GM19397 (cell line): ENCODE data around the gene GABRG3.

Experiments
- ATAC-seq: cut with Tn5 transposase; IDR thresholded peaks from one replicate; pipeline ENCODE4 v1.9.1; 2021; ENCODE audit warnings: mild to moderate bottlenecking, moderate library complexity; ENCODE audit not compliant: unreplicated experiment

The GABRG3 gene

DNA sequence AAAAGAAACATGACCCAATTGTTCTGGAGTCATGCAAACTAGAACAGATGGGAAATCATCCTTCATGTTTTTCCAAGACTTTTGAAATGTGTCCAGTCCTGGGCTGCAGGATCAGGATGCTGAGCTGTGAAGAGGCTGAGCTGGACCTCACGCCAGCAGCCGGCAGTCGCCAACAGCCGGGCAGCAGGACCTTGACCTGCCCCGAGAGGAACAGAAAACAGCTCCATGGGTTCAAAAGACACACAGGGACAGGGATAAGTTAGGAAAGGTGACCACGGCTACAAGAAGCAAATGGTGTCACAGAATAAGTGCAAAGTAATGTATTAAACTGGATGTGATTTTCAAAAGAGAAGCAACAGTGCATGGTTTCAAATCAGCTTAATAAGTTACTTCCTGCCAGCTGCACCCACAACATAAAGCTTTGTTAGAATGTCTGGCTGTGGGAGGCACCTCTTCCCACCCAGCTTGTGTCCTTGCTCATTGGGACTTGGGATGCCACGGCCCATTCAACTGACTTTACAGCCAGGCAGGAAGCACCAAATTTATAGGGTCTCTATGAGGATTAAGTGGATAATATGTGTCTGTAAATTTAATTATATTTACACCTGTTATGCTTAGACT, 266.4 kb downstream of the GABRG3 start:
- ATAC-seq: no peak

DNA sequence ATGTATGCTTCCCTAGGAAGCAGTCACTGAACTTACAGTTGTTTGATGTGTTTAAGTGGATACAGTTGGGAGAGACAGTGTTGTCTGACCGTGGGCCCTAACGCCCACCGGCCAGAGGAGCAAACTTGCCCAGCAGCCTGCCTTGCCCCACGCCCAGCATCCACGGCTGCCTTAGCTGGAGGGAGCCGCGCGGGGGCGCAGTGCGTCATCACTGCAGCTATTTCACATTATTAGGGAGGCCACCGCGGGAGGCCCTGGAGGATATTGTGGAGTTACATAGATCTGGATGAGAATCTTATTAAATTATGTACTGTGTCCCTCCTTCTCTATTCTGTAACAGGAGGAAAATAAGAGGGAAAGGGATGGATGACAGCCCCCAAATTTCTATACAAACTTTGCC, 267.2 kb downstream of the GABRG3 start:
- no peak for ATAC-seq

DNA sequence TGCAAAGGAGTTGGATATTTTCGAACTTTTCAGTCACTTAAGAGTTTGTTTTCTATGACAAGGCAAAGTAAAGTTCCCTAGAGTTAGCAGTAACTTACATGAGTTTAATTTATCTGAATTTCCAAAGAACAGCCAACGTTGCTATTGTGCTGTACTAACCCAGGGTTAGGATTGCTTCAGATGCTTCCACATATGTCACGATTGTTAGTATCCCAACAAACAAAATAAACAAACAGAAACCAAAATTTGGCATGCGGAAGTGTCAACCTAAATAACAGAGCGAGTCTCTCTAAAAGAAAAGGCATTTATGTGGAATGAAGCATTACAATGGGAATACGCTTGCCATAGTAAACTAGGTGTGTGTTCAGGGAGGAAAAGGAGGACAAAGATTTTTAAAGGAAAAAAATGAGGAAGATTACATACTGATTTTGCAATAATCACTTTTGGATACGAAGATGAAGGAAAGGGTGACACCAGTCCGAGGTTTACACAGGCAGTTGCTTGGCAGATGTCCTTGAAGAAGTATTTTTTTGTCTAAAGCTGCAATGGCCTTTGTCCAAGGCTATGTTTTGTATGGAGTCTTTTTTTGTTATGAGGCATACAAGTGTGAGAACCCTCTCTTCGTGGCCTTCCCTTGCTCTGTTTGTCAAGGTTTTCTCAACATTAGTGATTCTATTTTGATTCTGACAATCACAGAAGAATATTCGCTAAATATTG, 267.9 kb downstream of the GABRG3 start:
- no peak for ATAC-seq

DNA sequence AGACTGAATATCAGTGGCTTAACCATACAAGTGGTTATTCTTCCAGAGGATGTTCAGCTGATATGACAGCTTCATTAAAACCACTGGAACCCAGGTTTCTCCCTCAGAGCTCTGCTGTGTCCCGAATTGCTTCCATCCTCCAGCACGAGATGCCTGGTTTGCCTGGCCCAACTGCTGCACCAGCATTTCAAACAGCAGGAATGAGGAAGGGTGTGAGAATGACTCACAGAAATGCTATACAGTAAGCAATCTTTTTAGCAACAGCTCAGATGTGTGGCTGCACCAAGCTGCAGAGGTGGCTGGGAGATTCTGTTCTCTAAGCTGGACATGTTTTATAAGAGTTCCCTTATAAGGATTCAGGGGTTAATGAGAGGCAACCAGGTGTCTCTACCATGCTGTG, 271.0 kb downstream of the GABRG3 start:
- ATAC-seq: no peak

DNA sequence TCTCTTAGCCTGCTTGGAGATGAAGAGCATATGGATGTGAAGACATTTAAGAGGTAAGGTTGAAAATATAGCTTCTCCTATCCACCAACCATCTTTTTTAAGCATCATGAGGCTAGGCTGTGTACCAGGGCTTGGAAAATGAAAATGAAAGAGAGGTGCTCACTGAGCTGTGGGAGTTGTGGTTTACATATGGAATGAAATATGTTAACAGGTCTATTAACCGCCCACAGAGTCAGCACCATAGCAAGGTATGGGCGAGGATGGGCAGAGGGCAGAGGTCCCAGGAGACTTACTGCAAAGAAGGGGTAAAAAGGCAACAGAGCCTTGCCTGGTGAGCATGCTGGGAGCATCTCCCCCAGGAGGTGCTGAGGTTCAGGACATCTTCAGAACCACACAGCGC, 273.1 kb downstream of the GABRG3 start:
- ATAC-seq: peak; percentile 42

DNA sequence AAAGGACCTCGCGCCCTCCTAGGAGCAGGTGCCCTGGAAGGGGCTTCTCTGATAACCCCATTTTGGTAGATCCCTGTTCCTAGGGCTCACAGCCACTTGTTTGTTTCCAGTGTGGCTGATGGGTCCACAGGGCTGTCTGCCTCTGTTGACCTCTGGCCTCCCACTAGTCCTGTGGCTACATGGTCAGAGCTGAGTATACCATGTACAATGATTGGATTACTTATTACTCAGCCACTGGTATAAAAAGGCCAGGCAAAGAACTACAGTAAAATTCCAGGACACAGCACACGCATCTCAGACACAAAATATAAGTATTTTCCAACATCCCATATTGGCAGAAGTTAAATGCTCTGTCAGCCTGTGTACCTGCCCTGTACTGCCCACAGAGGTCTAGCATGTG, 277.3 kb downstream of the GABRG3 start:
- ATAC-seq: no peak

DNA sequence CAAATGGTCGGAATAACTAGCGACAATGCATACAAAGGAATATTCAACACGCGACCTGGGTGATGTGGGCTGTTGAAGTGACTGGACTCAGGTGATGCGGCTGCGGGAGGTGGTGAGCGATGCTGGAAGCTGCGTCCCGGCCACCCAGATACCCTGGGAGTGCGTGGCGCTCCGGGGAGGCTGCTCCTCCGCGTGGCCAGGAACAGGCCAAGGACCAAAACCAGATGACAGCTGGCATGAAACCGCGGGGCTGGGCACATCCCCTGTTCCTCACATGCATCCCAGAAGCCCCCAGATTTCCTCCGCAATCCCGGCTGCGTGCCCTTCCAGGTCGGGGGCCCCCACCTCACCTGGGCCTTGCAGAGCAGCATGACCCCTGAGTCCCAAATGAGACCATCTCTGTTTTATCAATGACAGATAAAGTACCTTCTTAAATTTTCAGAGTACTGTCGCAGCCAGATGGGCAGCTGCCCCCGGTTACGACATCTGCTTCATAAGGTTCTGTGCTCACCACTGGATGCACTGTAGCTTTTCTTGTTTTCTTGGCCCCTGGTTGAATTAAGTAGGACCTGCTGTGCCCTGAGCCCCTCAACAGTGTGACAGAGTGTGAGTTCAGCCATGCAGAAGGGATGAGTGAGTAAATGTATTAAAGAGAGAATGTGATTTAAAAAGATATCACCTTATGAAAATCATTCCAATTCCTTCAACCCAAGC, 278.2 kb downstream of the GABRG3 start:
- ATAC-seq: no peak

DNA sequence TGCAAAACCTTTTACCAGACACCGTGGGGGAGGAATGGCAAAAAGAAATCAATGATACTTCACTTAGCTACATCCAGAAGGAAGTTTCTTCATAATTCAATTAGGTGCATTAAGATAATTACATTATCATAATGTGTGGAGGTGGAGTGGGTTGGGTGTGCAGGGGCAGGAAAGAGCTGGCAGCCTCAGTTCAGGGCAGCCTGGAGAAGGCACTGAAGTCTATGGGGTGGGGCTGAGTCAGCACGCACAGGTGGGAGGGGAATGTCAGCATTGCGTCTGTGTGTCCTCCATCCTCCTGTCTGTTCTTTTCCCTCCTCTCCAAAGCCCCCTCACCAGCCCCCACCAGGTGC, 278.8 kb downstream of the GABRG3 start:
- no peak for ATAC-seq

DNA sequence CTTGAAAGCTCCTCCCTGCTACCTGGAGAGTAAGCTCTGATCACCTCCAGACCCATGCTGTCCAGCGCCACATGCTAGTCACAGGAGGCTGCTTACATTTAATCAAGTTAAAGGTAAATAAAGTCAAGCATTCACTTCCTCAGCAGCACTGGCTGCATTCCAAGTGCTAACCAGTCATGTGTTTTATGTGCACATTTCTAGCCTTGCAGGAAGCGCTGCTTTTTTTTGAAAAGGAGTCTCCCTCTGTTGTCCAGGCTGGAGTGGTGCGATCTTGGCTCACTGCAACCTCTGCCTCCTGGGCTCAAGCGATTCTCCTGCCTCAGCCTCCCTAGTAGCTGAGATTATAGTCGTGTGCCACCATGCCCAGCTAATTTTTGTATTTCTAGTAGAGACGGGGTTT, 279.2 kb downstream of the GABRG3 start:
- ATAC-seq: no peak

DNA sequence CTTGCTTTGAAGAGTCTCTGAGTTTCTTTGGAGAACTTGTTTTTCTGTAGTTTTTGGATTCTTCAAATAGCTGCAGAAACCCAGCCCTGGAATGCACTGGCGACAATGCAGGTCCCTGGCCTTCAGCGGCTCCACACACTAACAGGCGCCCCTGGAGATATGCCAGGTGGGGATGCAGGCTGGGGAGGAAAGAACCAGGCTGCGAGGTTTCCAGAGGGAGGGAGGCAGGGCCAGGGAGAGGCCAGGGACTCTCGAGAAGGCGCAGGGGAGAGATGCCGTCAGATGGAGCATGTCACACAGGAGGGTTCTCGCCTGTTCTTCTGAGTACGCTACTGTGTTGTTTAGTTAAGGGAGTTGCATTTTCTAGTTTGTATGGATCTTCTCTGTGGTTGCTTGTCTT, 283.1 kb downstream of the GABRG3 start:
- ATAC-seq: no peak

DNA sequence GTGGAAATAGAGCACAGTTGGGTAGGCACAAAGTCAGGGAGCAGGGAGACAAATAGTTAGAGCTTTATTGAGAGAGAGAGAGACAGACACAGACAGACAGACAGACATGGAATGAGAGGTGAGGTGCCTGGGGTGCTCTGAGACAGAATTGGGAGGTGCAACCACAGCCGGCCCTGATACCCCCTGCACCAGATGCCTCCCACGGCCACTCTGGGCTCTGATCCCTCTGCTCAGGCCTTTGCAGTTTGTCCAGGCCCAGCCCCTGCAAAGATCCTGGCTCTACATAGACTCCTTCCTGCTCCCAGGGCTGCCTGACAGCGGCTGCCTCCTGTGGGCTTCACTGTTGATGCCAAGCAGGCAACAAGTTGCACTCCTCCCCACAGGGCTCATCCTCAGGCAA, 283.8 kb downstream of the GABRG3 start:
- ATAC-seq: no peak

DNA sequence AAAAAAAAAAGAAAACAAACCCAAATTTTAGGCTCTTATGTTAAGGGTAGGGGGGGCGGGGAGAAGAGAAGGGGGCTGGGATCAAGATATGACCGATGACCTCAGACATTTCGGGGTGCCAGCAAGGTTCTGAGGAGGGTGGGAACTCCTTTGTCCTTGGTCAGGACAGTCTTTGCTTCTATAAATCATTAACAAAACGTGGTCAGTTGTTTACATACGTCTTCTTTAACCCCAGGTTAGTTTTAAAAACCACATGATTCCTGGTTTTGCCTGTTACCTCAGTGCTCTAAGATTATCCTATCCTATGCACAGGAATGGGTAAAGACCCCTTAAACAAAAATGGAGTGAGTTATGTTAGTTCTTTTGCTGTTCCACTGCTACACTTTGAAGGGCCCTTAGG, 285.5 kb downstream of the GABRG3 start:
- ATAC-seq: no peak

DNA sequence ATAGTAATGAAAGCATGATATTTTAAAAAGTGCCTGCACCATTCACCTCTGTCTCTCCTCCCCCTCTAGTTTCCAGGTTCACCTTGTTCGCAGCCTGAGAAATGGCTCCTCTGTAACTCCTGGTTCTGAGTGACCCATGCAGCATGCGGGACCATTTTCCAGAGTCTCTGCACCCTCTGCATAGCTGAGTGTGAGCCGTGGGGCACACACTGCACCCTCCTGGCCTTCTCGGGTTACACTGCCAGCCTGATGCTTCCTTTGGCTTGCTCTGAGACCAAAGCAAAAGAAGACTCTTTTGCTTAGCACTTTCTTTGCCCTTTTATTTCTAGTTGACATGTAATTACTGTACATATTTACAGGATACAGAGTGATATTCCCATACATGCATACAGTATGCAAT, 287.3 kb downstream of the GABRG3 start:
- ATAC-seq: no peak

DNA sequence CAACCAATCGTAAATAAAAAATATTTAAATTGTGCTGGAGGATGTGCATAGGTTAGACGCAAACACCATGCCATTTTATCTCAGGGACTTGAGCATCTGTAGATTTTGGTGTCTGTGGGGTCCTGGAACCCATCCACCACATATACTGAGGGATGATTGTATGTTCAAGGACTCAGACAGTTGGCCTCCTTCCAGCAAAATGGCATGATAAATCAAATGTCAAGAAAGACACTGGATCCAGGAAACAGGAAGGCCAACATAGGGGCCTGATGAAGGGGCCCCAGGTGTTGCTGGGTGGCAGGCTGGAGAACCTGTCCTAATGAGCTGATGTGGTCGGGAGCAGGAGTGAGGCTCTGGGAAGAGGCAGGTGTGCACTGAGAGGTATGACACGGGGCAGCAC, 289.5 kb downstream of the GABRG3 start:
- ATAC-seq: no peak

DNA sequence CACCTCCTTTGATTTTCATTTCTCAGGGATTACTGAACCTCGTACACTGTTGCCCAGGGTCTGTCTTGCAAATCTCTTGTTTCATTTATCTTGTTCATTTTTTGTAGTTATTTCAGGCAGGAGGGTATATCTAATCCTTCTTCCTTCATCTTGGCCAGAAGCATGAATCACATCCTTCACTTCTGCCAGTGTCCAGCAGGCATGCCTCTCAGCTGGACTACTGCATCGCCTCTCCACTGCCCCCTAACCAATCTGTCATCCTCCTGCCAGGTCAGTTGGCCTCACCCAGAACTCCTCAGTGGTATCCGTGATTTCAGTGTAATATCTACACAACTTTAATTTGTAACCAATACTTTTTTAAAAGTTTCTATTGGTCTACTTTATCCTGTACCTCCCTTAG, 297.9 kb downstream of the GABRG3 start:
- ATAC-seq: no peak

DNA sequence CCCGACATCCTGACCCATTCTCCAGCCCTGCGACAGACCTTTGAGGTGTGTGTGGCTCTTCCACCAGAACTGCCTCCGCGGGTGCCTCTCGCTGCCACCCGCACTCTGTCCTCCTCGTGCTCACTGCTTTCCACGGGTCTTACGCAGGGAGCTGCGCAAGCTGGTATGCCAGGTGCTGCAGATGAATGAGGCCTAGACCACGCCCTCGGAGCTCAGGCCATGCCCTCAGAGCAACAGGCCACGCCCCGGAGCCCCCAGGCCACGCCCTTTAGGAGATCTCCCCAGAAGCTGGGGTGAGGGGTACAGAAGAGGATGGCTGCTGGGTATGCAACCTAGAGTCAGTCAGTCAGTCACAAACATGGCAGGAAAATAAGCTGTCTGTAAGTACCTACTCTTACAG, 300.3 kb downstream of the GABRG3 start:
- ATAC-seq: no peak

DNA sequence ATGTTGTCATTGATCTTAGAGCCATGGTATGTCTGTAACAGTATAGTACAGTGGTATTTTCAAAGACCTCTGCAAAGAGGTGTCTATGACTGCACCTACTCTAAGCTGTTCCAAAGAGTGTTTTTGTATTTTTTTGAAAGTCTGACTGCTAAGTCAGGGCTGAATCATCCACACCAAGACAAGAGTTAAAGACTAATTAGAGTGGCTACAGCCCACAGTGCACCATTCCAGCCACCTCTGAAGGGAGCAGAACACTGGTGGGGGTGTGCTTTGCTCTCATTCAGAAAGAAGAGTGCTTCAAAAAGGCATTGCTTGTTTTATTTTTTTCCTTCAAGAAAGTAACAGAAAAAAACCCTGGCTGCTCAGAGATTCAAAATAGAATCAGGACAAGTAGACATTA, 301.4 kb downstream of the GABRG3 start:
- no peak for ATAC-seq

DNA sequence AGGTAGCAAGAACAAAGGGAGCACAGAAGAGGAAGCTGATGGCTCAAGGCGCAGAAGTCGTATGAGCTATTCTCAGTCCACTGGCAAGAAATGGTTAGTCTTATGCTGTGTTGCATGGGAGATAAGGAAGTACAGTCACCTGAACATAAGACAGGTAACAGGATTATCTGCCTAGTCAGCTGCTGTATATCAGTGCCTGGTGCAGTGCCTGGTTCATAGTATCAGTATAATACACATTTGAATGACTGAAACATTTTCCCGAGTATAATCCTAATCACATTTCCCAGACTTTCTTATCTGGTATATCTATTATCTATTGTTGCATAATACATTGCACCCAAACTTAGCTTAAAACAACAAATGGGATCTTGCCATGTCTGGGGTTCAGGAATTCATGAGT, 302.5 kb downstream of the GABRG3 start:
- ATAC-seq: no peak

DNA sequence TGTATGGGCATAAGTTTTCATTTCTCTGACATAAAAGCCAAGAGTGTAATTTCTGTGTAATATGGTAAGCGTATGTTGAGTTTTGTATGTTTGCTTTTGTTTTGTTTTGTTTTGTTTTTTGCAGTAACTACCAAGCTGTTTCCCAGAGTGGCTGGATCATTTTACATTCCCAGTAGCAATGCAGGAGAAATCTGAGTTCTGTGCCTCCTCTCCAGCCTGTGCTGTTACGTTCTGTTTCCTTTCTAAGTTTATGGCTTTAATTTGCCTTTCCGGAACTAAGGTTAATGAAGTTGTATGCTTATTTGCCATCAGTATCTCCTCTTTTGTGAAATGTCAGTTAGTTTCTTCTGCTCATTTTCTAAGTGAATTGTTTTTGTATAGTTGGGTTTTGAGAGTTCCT, 307.8 kb downstream of the GABRG3 start:
- ATAC-seq: no peak

DNA sequence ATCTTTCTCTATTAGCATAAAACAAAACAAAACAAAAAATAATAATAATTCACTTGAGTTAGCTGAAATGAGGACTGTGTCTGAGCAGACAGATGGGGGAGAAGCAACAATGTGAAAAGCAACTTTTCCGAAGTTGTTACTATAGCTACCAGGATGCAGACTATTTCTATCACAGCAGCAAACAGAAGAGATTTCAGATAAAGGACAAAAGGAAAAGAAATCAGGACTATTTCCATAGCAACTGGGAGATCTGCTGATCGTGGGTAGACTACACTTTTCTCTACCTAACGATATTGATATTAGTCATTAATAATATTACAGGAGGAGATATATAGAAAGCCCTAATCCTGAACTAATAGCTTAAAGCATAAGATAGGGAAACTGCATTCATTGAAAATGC, 321.7 kb downstream of the GABRG3 start:
- no peak for ATAC-seq

DNA sequence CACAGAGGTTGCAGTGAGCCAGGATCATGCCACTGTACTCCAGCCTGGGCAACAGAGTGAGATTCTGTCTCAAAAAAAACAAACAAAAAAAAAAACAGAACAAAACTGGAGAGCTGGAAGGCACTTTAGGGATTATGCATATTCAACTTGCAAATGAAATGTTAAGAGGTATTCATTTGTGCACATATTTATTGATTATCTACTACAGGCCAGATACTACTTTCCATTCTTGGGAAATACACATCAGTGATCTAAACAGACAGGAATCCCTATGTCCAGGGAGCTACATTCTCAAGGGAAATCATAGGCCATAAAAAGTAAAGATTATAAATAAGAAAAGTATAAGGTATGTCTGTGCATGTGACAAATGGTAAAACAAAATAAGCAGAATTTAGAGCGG, 322.6 kb downstream of the GABRG3 start:
- ATAC-seq: no peak

DNA sequence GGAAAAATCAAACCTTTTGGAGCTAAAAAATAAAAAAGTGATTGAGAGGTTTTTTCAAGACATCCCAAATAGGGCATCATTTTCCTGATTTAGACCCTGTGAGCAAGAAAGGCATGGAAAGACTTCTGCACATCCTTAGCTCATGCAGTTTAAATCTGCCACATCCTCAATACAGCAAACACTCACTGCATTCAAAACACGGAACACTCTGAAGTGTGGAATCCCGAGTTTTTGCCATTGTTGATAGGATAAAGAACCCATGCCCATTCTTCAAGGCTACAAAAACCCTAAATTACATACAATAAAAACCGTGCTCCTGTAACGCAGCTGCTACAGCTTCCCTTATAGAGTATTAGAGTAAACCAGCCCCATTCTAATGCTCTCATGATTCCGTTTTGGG, 346.8 kb downstream of the GABRG3 start:
- ATAC-seq: no peak
